GM12878 (cell line): ENCODE data around the gene PPIP5K1. TPM values are rescaled to one million over a fixed set of nuclear protein-coding genes. Genes with fewer than 3 reads are reported as not detected.

Experiments
- ATAC-seq: fragments of 200-7000 bp; cut with Tn5 transposase; 3 replicates; pipeline ENCODE4 v1.9.1; 2020; ENCODE audit warnings: mild to moderate bottlenecking, moderate library complexity
- BruUV-seq: library from RNA; stranded (reverse); fragments of 400-500 nt; replicated peaks from 2 replicates; lab custom pipeline; 2021; lab: Mats Ljungman, UMichigan
- CTCF ChIA-PET: fragments of 300-600 bp; sonication (Branson Sonifier 250); formaldehyde crosslinking; extraction: SDS; loops from one replicate; lab custom pipeline; 2021; ENCODE audit warnings: inconsistent platforms; lab: Yijun Ruan, JAX
- POLR2A ChIA-PET: fragments of 350-600 bp; formaldehyde crosslinking; extraction: SDS; loops from one replicate; lab custom pipeline; 2021; ENCODE audit warnings: inconsistent platforms; lab: Charles Lee
- RAD21 ChIA-PET: fragments of 300-600 bp; sonication (Branson Sonifier 250); formaldehyde crosslinking; loops from one replicate; lab custom pipeline; 2023; ENCODE audit warnings: antibody characterized with exemption; ENCODE audit not compliant: unreplicated experiment; lab: Charles Lee
- SMC1A ChIA-PET: fragments of 300-600 bp; sonication (Branson Sonifier 250); formaldehyde crosslinking; loops from one replicate; lab custom pipeline; 2023; ENCODE audit not compliant: unreplicated experiment, uncharacterized antibody; lab: Charles Lee
- DNase-seq: peaks from one replicate; pipeline ENCODE4 v3.0.0-alpha.2; 2011; ENCODE audit warnings: low read depth, low spot score
- FAIRE-seq: peaks from 3 replicates; lab custom pipeline; 2011; peaks lifted over from hg19 to GRCh38; lab: Jason Lieb, UNC
- H2AFZ ChIP-seq: 2 replicates; pipeline ENCODE4 v1.6.0; 2011; ENCODE audit warnings: low read depth, low read length, control low read depth; ENCODE audit not compliant: control insufficient read depth
- H3K27ac ChIP-seq: 2 replicates; pipeline ENCODE4 v1.5.1; 2011; ENCODE audit warnings: control low read depth; ENCODE audit not compliant: control insufficient read depth, insufficient read depth
- H3K27me3 ChIP-seq, 2 experiments: replicated peaks in 1 of 2; 2 replicates each; pipeline versions ENCODE4 v1.6.0 to v1.6.1; 2011; ENCODE audit warnings: low read length in 1 of 2; ENCODE audit not compliant: control insufficient read depth in 2 of 2, insufficient read depth in 2 of 2
- H3K36me3 ChIP-seq, 2 experiments: 2 replicates each; pipeline ENCODE4 v1.5.1; 2011; ENCODE audit warnings: low read length in 1 of 2; ENCODE audit not compliant: control insufficient read depth in 2 of 2, insufficient read depth in 2 of 2
- H3K4me1 ChIP-seq: 2 replicates; pipeline ENCODE4 v1.6.1; 2011; ENCODE audit warnings: mild to moderate bottlenecking, low read length, moderate library complexity, mixed read lengths; ENCODE audit not compliant: control insufficient read depth, insufficient read depth
- H3K4me2 ChIP-seq: 2 replicates; pipeline ENCODE4 v1.6.0; 2011; ENCODE audit warnings: control low read depth; ENCODE audit not compliant: control insufficient read depth, insufficient read depth
- H3K4me3 ChIP-seq: fragments of 200-600 bp; sonication (generic); 2 replicates; pipeline ENCODE4 v1.5.1; 2016
- H3K79me2 ChIP-seq: 2 replicates; pipeline ENCODE4 v1.6.0; 2011; ENCODE audit warnings: low read length; ENCODE audit not compliant: control insufficient read depth, insufficient read depth
- H3K9ac ChIP-seq: 2 replicates; pipeline ENCODE4 v1.8.0; 2011; ENCODE audit warnings: low read length, control low read depth, mixed read lengths; ENCODE audit not compliant: control insufficient read depth, insufficient read depth
- H3K9me3 ChIP-seq: replicated peaks from 3 replicates; pipeline ENCODE4 v1.5.1; 2011; ENCODE audit warnings: mild to moderate bottlenecking, low read length; ENCODE audit not compliant: control insufficient read depth, insufficient read depth
- H4K20me1 ChIP-seq: 2 replicates; pipeline ENCODE4 v1.6.0; 2011; ENCODE audit not compliant: control insufficient read depth, insufficient read depth
- ASH2L ChIP-seq: fragments of 300-600, 200-600 bp; sonication (generic); IDR thresholded peaks from 2 replicates; pipeline ENCODE4 v1.6.1; 2017; ENCODE audit warnings: low read depth, mild to moderate bottlenecking, borderline replicate concordance
- ATF7 ChIP-seq: fragments of 450-650 bp; IDR thresholded peaks from 2 replicates; pipeline ENCODE4 v1.6.1; 2016; ENCODE audit warnings: low read depth, mild to moderate bottlenecking
- BACH1 ChIP-seq: fragments of 450-650 bp; IDR thresholded peaks from 2 replicates; pipeline ENCODE4 v1.6.1; 2017; ENCODE audit warnings: mild to moderate bottlenecking, borderline replicate concordance
- BMI1 ChIP-seq: fragments of 450-650 bp; IDR thresholded peaks from 2 replicates; pipeline ENCODE4 v1.6.1; 2016; ENCODE audit warnings: mild to moderate bottlenecking, moderate library complexity, borderline replicate concordance
- CTCF ChIP-seq, 3 experiments: IDR thresholded peaks in 2 of 3; conservative IDR thresholded peaks in 1 of 3; 2 replicates each; pipeline ENCODE4 v1.5.1; 2011; ENCODE audit warnings: low read depth in 3 of 3, low read length in 3 of 3, mild to moderate bottlenecking in 3 of 3, control low read depth in 2 of 3, moderate library complexity in 2 of 3, inconsistent platforms in 1 of 3, mixed read lengths in 1 of 3; ENCODE audit not compliant: control insufficient read depth in 2 of 3, insufficient read depth in 1 of 3; ENCODE audit errors: extremely low read depth in 1 of 3
- EP300 ChIP-seq, 2 experiments: fragments of 150-350 bp in 1 of 2; IDR thresholded peaks; 2 replicates each; pipeline ENCODE4 v1.6.1; 2011 to 2012; ENCODE audit warnings: low read depth in 2 of 2, low read length in 2 of 2, borderline replicate concordance in 1 of 2, improper control_type of control experiment in 1 of 2, inconsistent platforms in 1 of 2; ENCODE audit not compliant: control insufficient read depth in 1 of 2
- GATAD2B ChIP-seq: fragments of 450-650 bp; conservative IDR thresholded peaks from 2 replicates; pipeline ENCODE4 v1.6.1; 2017; ENCODE audit warnings: low read depth, mild to moderate bottlenecking, moderate library complexity
- JUNB ChIP-seq: IDR thresholded peaks from 2 replicates; pipeline ENCODE4 v1.6.1; 2016; ENCODE audit warnings: antibody characterized with exemption, mild to moderate bottlenecking
- KDM1A ChIP-seq: fragments of 200-600 bp; sonication (generic); IDR thresholded peaks from 2 replicates; pipeline ENCODE4 v1.6.1; 2016; ENCODE audit warnings: borderline replicate concordance
- MXI1 ChIP-seq: fragments of 150-350 bp; IDR thresholded peaks from 2 replicates; pipeline ENCODE4 v1.6.1; 2011; ENCODE audit warnings: low read depth, mild to moderate bottlenecking, inconsistent platforms, low read length, improper control_type of control experiment
- PAX5 ChIP-seq: IDR thresholded peaks from 2 replicates; pipeline ENCODE4 v1.6.1; 2011; ENCODE audit warnings: low read depth, low read length, borderline replicate concordance
- POLR2AphosphoS2 ChIP-seq: IDR thresholded peaks from 2 replicates; pipeline ENCODE4 v1.6.1; 2011; ENCODE audit warnings: low read depth, mild to moderate bottlenecking, low read length, improper control_type of control experiment, moderate library complexity
- SP1 ChIP-seq: IDR thresholded peaks from one replicate; pipeline ENCODE4 v1.6.1; 2011; ENCODE audit warnings: low read depth, low read length
- ZNF274 ChIP-seq: IDR thresholded peaks from one replicate; pipeline ENCODE4 v1.8.0; 2011; ENCODE audit not compliant: insufficient read length, insufficient read depth
- ZNF384 ChIP-seq: IDR thresholded peaks from 2 replicates; pipeline ENCODE4 v1.6.1; 2012; ENCODE audit warnings: low read depth, mild to moderate bottlenecking, low read length, improper control_type of control experiment, borderline replicate concordance
- WGBS: methylation state at CpG from one replicate; pipeline ENCODE4 v1.1.6; 2016; ENCODE audit warnings: low lambda C conversion rate; ENCODE audit not compliant: insufficient replicate concordance, insufficient coverage; ENCODE audit errors: missing lambda C conversion rate; 5-methylcytosine and 5-hydroxymethylcytosine counted together
- in situ Hi-C: fragments of 300-500 bp; cut with MboI; formaldehyde crosslinking; loops from 9 replicates; pipeline ENCODE4 v1.14.3; 2018; ENCODE audit warnings: mixed read lengths
- intact Hi-C: fragments of 100-400 bp; cut with micrococcal nuclease; formaldehyde crosslinking; loops from one replicate; pipeline ENCODE4 v1.14.2; 2022; ENCODE audit not compliant: unreplicated experiment
- polyA plus RNA-seq, 11 experiments: library from polyadenylated mRNA; depleted of rRNA in 4 of 11; unstranded in 6 of 11; stranded (reverse) in 5 of 11; fragments of >200 nt; fragmentation: Nextera tagmentation in 4 of 11; fragmentation: Illumina TruSeq in 1 of 11; extraction: Ambion mirVana in 4 of 11; extraction: Trizol in 1 of 11; gene quantifications; 1 replicate in 1 of 11; 2 replicates in 10 of 11; pipeline versions ENCODE4 v1.2.1 to v1.2.3, GENCODE V29; 2011 to 2016; ENCODE audit warnings: inconsistent platforms in 2 of 11, missing spikeins in 2 of 11, low read depth in 1 of 11
- total RNA-seq, 4 experiments: library from RNA; depleted of rRNA in 3 of 4; stranded (reverse); fragments of >200 nt in 3 of 4; fragmentation: Illumina TruSeq in 1 of 4; extraction: Trizol in 1 of 4; gene quantifications; 2 replicates each; pipeline versions ENCODE4 v1.2.1 to v1.2.3, GENCODE V29; 2013 to 2021
- TF ChIP-seq, protein P1 (sequence below): fragments of 450-650 bp; IDR thresholded peaks from 2 replicates; pipeline ENCODE4 v1.6.1; 2017; ENCODE audit warnings: mild to moderate bottlenecking
- TF ChIP-seq, protein P2 (sequence below): fragments of 450-650 bp; IDR thresholded peaks from 2 replicates; pipeline ENCODE4 v1.6.1; 2016; ENCODE audit warnings: mild to moderate bottlenecking

The PPIP5K1 gene
- total and polyA plus RNA-seq, 10 of the 15 experiments (the other 5 are each of a cell fraction or from before 2014, with no cell fraction given): 2.5 to 54.4 (median 19.4) TPM

DNA sequence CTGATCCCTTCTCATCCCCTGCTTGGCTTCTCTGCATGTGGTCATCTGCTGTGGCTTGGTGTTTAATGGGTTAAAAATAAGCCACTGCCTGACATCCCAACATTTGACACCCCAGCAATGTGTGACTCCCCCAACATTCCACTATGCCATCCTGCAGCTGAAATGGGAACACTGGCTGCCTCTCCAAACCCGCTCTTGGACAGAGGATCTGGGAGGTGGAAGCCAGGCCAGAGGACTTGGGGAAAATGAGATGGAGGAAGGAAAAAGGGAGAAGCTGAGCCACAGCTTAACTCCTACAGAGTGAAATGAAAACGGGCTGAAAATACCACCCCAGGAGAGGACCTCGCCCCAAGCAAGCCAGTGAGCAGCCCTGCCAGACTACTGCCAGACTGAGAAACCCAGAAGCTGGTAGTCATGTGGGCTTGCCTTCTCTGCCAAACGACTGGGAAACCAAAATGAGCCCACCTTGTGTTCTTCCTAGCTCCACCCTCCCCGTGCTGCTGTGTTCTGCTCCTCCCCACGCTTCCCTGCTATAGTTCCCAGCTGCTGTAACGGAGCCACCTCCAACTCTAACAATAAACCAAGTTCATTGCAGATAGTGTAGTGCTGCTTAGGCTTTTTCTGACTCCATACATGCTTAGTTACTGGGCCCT, 58.9 kb downstream of the PPIP5K1 start:
- no peaks in the 10 kb centered on the region for H3K4me1 ChIP-seq
- TF ChIP-seq ZNF274 (no peak), ASH2L (no peak), MXI1 (no peak), KDM1A (no peak), ATF7 (no peak), PAX5 (no peak), POLR2AphosphoS2 (no peak), GATAD2B (no peak), BACH1 (no peak), EP300 (IDR thresholded peaks at IDR 0.05; ENCODE audit: borderline replicate concordance in 1 of 2, control insufficient read depth in 1 of 2, low read depth in 2 of 2, low read length in 2 of 2) (no peak), SP1 (no peak), ZNF384 (no peak), BMI1 (no peak), JUNB (no peak), CTCF (IDR thresholded peaks at IDR 0.05 in 2 of 3, conservative IDR thresholded peaks at IDR 0.05 in 1 of 3; ENCODE audit: control insufficient read depth in 2 of 3, extremely low read depth in 1 of 3, insufficient read depth in 1 of 3, low read depth in 3 of 3, low read length in 3 of 3) (no peak)
- TF ChIP-seq, protein P1, sequence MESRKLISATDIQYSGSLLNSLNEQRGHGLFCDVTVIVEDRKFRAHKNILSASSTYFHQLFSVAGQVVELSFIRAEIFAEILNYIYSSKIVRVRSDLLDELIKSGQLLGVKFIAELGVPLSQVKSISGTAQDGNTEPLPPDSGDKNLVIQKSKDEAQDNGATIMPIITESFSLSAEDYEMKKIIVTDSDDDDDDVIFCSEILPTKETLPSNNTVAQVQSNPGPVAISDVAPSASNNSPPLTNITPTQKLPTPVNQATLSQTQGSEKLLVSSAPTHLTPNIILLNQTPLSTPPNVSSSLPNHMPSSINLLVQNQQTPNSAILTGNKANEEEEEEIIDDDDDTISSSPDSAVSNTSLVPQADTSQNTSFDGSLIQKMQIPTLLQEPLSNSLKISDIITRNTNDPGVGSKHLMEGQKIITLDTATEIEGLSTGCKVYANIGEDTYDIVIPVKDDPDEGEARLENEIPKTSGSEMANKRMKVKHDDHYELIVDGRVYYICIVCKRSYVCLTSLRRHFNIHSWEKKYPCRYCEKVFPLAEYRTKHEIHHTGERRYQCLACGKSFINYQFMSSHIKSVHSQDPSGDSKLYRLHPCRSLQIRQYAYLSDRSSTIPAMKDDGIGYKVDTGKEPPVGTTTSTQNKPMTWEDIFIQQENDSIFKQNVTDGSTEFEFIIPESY: no peak
- TF ChIP-seq, protein P2, sequence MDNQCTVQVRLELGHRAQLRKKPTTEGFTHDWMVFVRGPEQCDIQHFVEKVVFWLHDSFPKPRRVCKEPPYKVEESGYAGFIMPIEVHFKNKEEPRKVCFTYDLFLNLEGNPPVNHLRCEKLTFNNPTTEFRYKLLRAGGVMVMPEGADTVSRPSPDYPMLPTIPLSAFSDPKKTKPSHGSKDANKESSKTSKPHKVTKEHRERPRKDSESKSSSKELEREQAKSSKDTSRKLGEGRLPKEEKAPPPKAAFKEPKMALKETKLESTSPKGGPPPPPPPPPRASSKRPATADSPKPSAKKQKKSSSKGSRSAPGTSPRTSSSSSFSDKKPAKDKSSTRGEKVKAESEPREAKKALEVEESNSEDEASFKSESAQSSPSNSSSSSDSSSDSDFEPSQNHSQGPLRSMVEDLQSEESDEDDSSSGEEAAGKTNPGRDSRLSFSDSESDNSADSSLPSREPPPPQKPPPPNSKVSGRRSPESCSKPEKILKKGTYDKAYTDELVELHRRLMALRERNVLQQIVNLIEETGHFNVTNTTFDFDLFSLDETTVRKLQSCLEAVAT: no peak
- no peaks in the 10 kb centered on the region for H3K9me3 ChIP-seq
- ChIA-PET POLR2A (no interaction called here), RAD21 (interaction anchor here (1.2 kb wide), 1 partner anchor 17 kb away, joined by 4 read pairs; no protein-coding TSS in a partner anchor), CTCF (interaction anchor here (0.9 kb wide), 1 partner anchor 17 kb away, joined by 3 read pairs; no protein-coding TSS in a partner anchor), SMC1A (no interaction called here)
- WGBS: 42% methylated on average over 7 of the region's 7 CpGs
- H3K79me2 ChIP-seq: no peaks in the 10 kb centered on the region
- ATAC-seq (no peak), FAIRE-seq (no peak), DNase-seq (no peak)
- BruUV-seq: no TSS peak
- peaks cover 0 to 3% of the 10 kb centered on the region in 2 experiments; a peak in 3 of 4 replicates for H3K36me3 ChIP-seq
- no peaks in the 10 kb centered on the region for H3K27me3 ChIP-seq
- in situ Hi-C loops (loop anchor here (10.0 kb wide), 1 partner anchor 74 kb away; no protein-coding TSS in a partner anchor), intact Hi-C loops (no loop called here)
- H3K27ac ChIP-seq: no peak overlapping the region
- no peaks in the 10 kb centered on the region for H4K20me1 ChIP-seq
- no peak overlapping the region for H2AFZ ChIP-seq
- no peak overlapping the region for H3K4me2 ChIP-seq
- H3K9ac ChIP-seq: no peak overlapping the region
- H3K4me3 ChIP-seq: no peak overlapping the region
